DMS114 treated with DMSO at 0.1 percent for 48 hours (cell line): Measurements from ENCODE around the gene ZNF438.

ENCODE experiments used
- DNase-seq: peaks from one replicate; lab custom pipeline; 2025; ENCODE audit not compliant: unreplicated experiment; lab: John Stamatoyannopoulos, UW

Gene ZNF438

GRCh38 chr10:30830315-30831230 is 201.1 kb downstream of the ZNF438 start:
- DNase-seq, result no peak

- DNase-seq, result no peak
Observed at GRCh38 chr10:30829901-30830300, 201.8 kb downstream of the ZNF438 start.

GRCh38 chr10:30828680-30829079 is 203.0 kb downstream of the ZNF438 start:
- DNase-seq, result no peak

GRCh38 chr10:30828164-30828563 is 203.5 kb downstream of the ZNF438 start:
- no peak for DNase-seq

GRCh38 chr10:30827531-30828120 is 204.0 kb downstream of the ZNF438 start:
- DNase-seq, result no peak

GRCh38 chr10:30826679-30827078 is 205.0 kb downstream of the ZNF438 start:
- DNase-seq, result no peak

- DNase-seq, result no peak
Observed at GRCh38 chr10:30825495-30825894, 206.2 kb downstream of the ZNF438 start.

GRCh38 chr10:30825022-30825421 is 206.6 kb downstream of the ZNF438 start:
- DNase-seq, result no peak

GRCh38 chr10:30823651-30824050 is 208.0 kb downstream of the ZNF438 start:
- no peak for DNase-seq

GRCh38 chr10:30822693-30823465 is 208.8 kb downstream of the ZNF438 start:
- no peak for DNase-seq

GRCh38 chr10:30821994-30822692 is 209.5 kb downstream of the ZNF438 start:
- DNase-seq, result no peak

GRCh38 chr10:30821261-30821993 is 210.2 kb downstream of the ZNF438 start:
- DNase-seq, result no peak

- no peak for DNase-seq
Observed at GRCh38 chr10:30820261-30820991, 211.2 kb downstream of the ZNF438 start.

- no peak for DNase-seq
Observed at GRCh38 chr10:30819341-30820181, 212.1 kb downstream of the ZNF438 start.

GRCh38 chr10:30818854-30819253 is 212.8 kb downstream of the ZNF438 start:
- DNase-seq, result no peak

GRCh38 chr10:30818010-30818660 is 213.5 kb downstream of the ZNF438 start:
- DNase-seq, result no peak

- DNase-seq, result no peak
Observed at GRCh38 chr10:30817541-30817940, 214.1 kb downstream of the ZNF438 start.

GRCh38 chr10:30816820-30817171 is 214.9 kb downstream of the ZNF438 start:
- no peak for DNase-seq
